Bladder microvascular endothelial cell (primary cell): ENCODE results near the gene RAD51AP1. TPM values are rescaled to one million over a fixed set of nuclear protein-coding genes. Genes with fewer than 3 reads are reported as not detected.

Experiments
- total RNA-seq: library from RNA; depleted of rRNA; stranded (reverse); fragments of >200 nt; gene quantifications from 2 replicates; pipeline ENCODE4 v1.2.3, GENCODE V29; 2014

RAD51AP1 gene
- total RNA-seq = 9.7 and 13.3 TPM in 2 replicates

GRCh38 chr12:4538207-4539160, at the start of gene RAD51AP1:
Gene RAD51AP1, plus strand, starts transcription at chr12:4538890. Its CDS starts 50 bp downstream, at chr12:4538940.

GRCh38 chr12:4562034-4562657, 23.5 kb downstream of the RAD51AP1 start, which contains the start of gene DYRK4:
Gene DYRK4, plus strand, starts transcription at chr12:4562208. Its CDS starts 38 bp downstream, at chr12:4562246.

Other genes with a start within 250 kb of the RAD51AP1 start
- 11.8 and 15.4 TPM in 2 replicates for gene TIGAR, start 217.7 kb upstream of the RAD51AP1 start, total RNA-seq
- not detected in 2 replicates for gene FGF23, start 159.2 kb upstream of the RAD51AP1 start, total RNA-seq
- not detected in 2 replicates for gene FGF6, start 93.1 kb upstream of the RAD51AP1 start, total RNA-seq
- 24.8 and 36.1 TPM in 2 replicates for gene DYRK4, start 23.3 kb downstream of the RAD51AP1 start, total RNA-seq
- 0.63 and 0.65 TPM in 2 replicates for gene AKAP3, start 110.2 kb downstream of the RAD51AP1 start, total RNA-seq
- 15.5 and 75.1 TPM in 2 replicates for gene NDUFA9, start 110.2 kb downstream of the RAD51AP1 start, total RNA-seq
- 0.13 TPM in 1 of 2 replicates, not detected in the other for gene GALNT8, start 181.5 kb downstream of the RAD51AP1 start, total RNA-seq